Endothelial cell (in vitro differentiated cells): ENCODE data around the gene FAAP100. TPM values are rescaled to one million over a fixed set of nuclear protein-coding genes. Genes with fewer than 3 reads are reported as not detected.
A peak's percentile ranks its signal among the peaks of the same experiment; 100 is the strongest.

Experiments used
- DNase-seq: peaks from one replicate; pipeline ENCODE4 v3.0.0; 2021; ENCODE audit warnings: low spot score
- H3K27ac Mint-ChIP-seq: one replicate; pipeline ENCODE4 v1.8.0; 2021; ENCODE audit warnings: mixed read lengths, inconsistent platforms; ENCODE audit not compliant: unreplicated experiment
- H3K27me3 Mint-ChIP-seq: one replicate; pipeline ENCODE4 v1.8.0; 2021; ENCODE audit warnings: mild to moderate bottlenecking, moderate library complexity, mixed read lengths, inconsistent platforms; ENCODE audit not compliant: unreplicated experiment
- H3K36me3 Mint-ChIP-seq: one replicate; pipeline ENCODE4 v1.8.0; 2021; ENCODE audit warnings: mild to moderate bottlenecking, low read depth, mixed read lengths, inconsistent platforms; ENCODE audit not compliant: unreplicated experiment
- H3K4me1 Mint-ChIP-seq: one replicate; pipeline ENCODE4 v1.8.0; 2021; ENCODE audit warnings: mild to moderate bottlenecking, mixed read lengths, inconsistent platforms; ENCODE audit not compliant: unreplicated experiment
- H3K4me3 Mint-ChIP-seq: one replicate; pipeline ENCODE4 v1.8.0; 2021; ENCODE audit warnings: mild to moderate bottlenecking, mixed read lengths, inconsistent platforms; ENCODE audit not compliant: unreplicated experiment
- H3K9me3 Mint-ChIP-seq: one replicate; pipeline ENCODE4 v1.8.0; 2021; ENCODE audit warnings: mixed read lengths, inconsistent platforms; ENCODE audit not compliant: unreplicated experiment
- total RNA-seq: library from RNA; stranded (reverse); fragmentation: NEBNext Ultra II Directional; extraction: Animal tissue kit (Norgen Biotek cat#: 25700); gene quantifications from one replicate; pipeline ENCODE4 v1.2.1, GENCODE V29; 2021; ENCODE audit not compliant: unreplicated experiment
- TF ChIP-seq, protein P1 (sequence below): fragments of 200-600 bp; sonication (generic); IDR thresholded peaks from one replicate; pipeline ENCODE4 v1.5.0; 2021; ENCODE audit warnings: antibody characterized with exemption; ENCODE audit not compliant: unreplicated experiment

Gene FAAP100
- total RNA-seq, 1 donor from 2014 or later, result 40.6 TPM

DNA sequence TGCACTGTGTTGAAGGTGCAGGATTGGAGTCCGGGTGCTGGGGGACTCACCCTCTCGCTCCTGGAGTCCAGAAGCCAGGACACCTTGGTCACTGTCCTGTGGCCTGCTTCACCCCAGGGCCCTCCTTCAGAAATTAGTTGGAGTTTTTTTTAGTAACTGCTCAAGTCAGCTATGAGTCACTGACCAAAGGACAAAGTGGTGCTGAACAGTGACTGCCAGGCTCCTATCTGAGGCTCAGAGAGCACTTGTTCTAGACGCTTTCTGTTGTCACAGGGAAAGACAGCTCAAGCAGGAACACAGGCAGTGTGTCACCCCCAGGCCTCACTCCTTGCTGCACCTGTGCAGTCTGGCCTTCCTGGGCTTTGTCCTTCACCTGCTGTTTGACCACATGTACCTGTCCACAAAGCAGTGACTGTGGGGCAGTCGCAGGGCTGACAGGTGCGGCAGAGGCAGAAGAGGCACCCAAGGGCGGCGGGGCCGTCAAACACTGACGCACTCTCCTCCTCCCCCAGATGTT lies 4.1 kb upstream of the FAAP100 start:
- TF ChIP-seq, protein P1, sequence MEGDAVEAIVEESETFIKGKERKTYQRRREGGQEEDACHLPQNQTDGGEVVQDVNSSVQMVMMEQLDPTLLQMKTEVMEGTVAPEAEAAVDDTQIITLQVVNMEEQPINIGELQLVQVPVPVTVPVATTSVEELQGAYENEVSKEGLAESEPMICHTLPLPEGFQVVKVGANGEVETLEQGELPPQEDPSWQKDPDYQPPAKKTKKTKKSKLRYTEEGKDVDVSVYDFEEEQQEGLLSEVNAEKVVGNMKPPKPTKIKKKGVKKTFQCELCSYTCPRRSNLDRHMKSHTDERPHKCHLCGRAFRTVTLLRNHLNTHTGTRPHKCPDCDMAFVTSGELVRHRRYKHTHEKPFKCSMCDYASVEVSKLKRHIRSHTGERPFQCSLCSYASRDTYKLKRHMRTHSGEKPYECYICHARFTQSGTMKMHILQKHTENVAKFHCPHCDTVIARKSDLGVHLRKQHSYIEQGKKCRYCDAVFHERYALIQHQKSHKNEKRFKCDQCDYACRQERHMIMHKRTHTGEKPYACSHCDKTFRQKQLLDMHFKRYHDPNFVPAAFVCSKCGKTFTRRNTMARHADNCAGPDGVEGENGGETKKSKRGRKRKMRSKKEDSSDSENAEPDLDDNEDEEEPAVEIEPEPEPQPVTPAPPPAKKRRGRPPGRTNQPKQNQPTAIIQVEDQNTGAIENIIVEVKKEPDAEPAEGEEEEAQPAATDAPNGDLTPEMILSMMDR, result no peak
- Mint-ChIP-seq H3K9me3 (no peaks in the 10 kb centered on the region), H3K36me3 (peaks cover 21% of the 10 kb centered on the region), H3K27me3 (peaks cover 3% of the 10 kb centered on the region), H3K4me3 (no peak overlapping the region), H3K27ac (no peak overlapping the region), H3K4me1 (peaks cover 19% of the 10 kb centered on the region)
- DNase-seq, result no peak

DNA sequence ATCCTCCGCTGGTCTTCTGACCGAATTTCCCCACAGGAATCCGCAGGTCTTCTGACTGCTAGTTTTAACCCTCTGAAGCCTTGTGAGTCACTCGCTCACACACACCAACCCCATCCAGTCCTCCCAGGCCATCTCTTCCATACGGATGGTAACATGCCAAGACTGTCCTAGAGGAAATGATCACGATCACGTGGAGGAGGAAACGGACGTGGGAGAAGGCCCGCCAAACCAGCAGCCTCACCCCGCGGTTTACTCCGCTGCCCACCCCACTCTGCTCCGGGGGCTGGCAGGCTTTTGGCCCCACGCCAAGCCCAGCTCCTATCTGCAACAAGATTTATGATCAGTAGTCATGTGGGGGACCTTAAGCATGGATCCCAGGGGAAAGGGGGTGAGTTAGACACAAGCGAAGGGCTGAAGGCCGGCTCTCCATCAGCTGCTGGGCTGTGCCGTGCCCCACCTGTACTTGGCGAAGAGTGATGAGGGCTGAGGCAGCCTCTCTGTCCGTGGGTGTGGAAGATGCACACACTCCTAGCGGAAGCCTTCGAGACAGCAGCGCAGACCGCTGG lies 1.5 kb upstream of the FAAP100 start:
- H3K4me3 Mint-ChIP-seq, result peak overlapping the region; percentile 92
- peaks cover 22% of the 10 kb centered on the region for H3K36me3 Mint-ChIP-seq
- peaks cover 24% of the 10 kb centered on the region for H3K4me1 Mint-ChIP-seq
- H3K27ac Mint-ChIP-seq, result peak overlapping the region; percentile 57
- TF ChIP-seq, protein P1, result no peak
- H3K9me3 Mint-ChIP-seq, result no peaks in the 10 kb centered on the region
- H3K27me3 Mint-ChIP-seq, result peaks cover 7% of the 10 kb centered on the region
- DNase-seq, result no peak

GRCh38 chr17:81553018-81553615 lies 964 bp upstream of the FAAP100 start:
- Mint-ChIP-seq H3K4me1 (peaks cover 24% of the 10 kb centered on the region), H3K27ac (peak overlapping the region; percentile 57), H3K9me3 (no peaks in the 10 kb centered on the region), H3K27me3 (peaks cover 7% of the 10 kb centered on the region), H3K4me3 (peak overlapping the region; percentile 92), H3K36me3 (peaks cover 18% of the 10 kb centered on the region)
- DNase-seq, result peak; percentile 59
- TF ChIP-seq, protein P1, result no peak

DNA sequence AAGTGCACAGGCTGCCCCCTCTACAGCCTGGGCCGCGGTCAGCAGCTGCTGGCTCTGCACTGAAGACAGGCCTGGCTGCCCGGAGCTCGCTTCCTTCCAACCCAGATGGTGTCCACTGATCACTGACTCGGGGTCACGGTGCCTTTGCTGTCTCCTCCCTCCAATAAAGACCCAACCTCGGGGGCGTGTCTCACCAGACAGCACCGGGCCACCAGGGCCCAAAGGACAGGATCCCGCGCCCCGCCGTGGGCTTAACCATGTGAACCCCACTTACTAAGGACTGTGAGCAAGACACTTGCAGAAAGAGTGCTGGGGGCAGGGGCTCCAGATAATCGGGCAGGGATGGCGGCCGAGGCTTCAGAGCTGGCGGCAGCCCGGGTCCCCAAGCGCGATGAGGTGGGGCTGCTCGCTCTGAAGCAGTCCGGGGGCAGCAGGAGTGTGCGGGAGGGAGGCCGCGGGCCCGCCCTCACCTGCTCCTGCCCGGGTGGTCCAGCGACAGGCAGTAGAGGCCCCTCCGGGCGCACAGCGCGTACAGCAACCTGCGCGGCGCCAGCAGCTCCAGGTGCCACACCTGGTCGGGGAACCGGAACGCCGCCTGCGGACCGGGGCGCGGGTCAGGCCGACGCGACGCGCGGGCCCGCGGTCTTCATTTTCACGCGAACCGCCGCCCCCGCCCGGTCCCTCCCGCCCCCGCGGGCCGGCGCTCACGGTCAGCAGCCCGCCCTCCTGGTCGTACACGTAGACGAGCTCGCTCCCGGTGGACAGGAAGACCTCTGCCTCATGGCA lies 502 bp downstream of the FAAP100 start:
- peaks cover 21% of the 10 kb centered on the region for H3K4me1 Mint-ChIP-seq
- H3K9me3 Mint-ChIP-seq, result no peaks in the 10 kb centered on the region
- TF ChIP-seq, protein P1, result no peak
- H3K27me3 Mint-ChIP-seq, result peaks cover 5% of the 10 kb centered on the region
- H3K36me3 Mint-ChIP-seq, result peaks cover 9% of the 10 kb centered on the region
- peak overlapping the region; percentile 43 for H3K27ac Mint-ChIP-seq
- peak overlapping the region; percentile 91 for H3K4me3 Mint-ChIP-seq
- peak; percentile 35 for DNase-seq
